ENCODE data around the gene INKA2. TPM values are rescaled to one million over a fixed set of nuclear protein-coding genes. Genes with fewer than 3 reads are reported as not detected.

The INKA2 gene
- total and polyA plus RNA-seq, 10 of the 15 experiments (the other 5 are each of a cell fraction or from before 2014, with no cell fraction given): 0.38 to 5.1 (median 1.3) TPM; not detected in 1

- Histone ChIP-seq H2AFZ (ENCODE audit: control insufficient read depth, low read depth, low read length) (peak overlapping the region; percentile 85), H3K9ac (ENCODE audit: control insufficient read depth, insufficient read depth, low read length) (no peak overlapping the region), H3K36me3 (ENCODE audit: control insufficient read depth in 2 of 2, insufficient read depth in 2 of 2, low read length in 1 of 2) (no peaks in the 10 kb centered on the region), H3K79me2 (ENCODE audit: control insufficient read depth, insufficient read depth, low read length) (no peaks in the 10 kb centered on the region), H4K20me1 (ENCODE audit: control insufficient read depth, insufficient read depth) (no peaks in the 10 kb centered on the region), H3K9me3 (replicated peaks; ENCODE audit: control insufficient read depth, insufficient read depth, low read length) (no peaks in the 10 kb centered on the region), H3K4me2 (ENCODE audit: control insufficient read depth, insufficient read depth) (peak overlapping the region; percentile 100), H3K27me3 (replicated peaks in 1 of 2; ENCODE audit: control insufficient read depth in 2 of 2, insufficient read depth in 2 of 2, low read length in 1 of 2) (peaks cover 0 to 8% of the 10 kb centered on the region in 2 experiments; a peak in 2 of 4 replicates), H3K27ac (ENCODE audit: control insufficient read depth, insufficient read depth) (no peak overlapping the region), H3K4me3 (peak overlapping the region; percentile 86), H3K4me1 (ENCODE audit: control insufficient read depth, insufficient read depth, low read length) (peaks cover 11% of the 10 kb centered on the region)
- ChIA-PET POLR2A (interaction anchor here (1.1 kb wide), 1 partner anchor 13 kb away, joined by 3 read pairs; no protein-coding TSS in a partner anchor), CTCF (interaction anchor here (1.0 to 12.7 kb wide), 7 partner anchors 9 to 232 kb away, joined by 4 to 135 read pairs (median 5); no protein-coding TSS in a partner anchor), RAD21 (ENCODE audit: unreplicated experiment) (interaction anchor here (1.5 to 3.9 kb wide), 5 partner anchors 11 to 233 kb away, joined by 5 to 26 read pairs (median 12); partner anchors contain the start of gene DDX20), SMC1A (ENCODE audit: uncharacterized antibody, unreplicated experiment) (interaction anchor here (0.9 to 4.8 kb wide), 5 partner anchors 11 to 232 kb away, joined by 3 to 31 read pairs (median 7); partner anchors contain the start of gene DDX20)
- DNase-seq (ENCODE audit: low read depth, low spot score) (no peak), ATAC-seq (peak; percentile 1; the same call in 2 of the 3 replicates), FAIRE-seq (peak; percentile 77)
- no peak for TF ChIP-seq POLR2AphosphoS2 (IDR thresholded peaks at IDR 0.05; ENCODE audit: low read depth, low read length)
- TF ChIP-seq ASH2L (IDR thresholded peaks at IDR 0.05; ENCODE audit: borderline replicate concordance, low read depth): no peak
- peak; percentile 44 for TF ChIP-seq HDAC6 (IDR thresholded peaks at IDR 0.05; ENCODE audit: unreplicated experiment)
- TF ChIP-seq SUZ12 (IDR thresholded peaks at IDR 0.05; ENCODE audit: unreplicated experiment): no peak
- no peak for TF ChIP-seq CUX1 (IDR thresholded peaks at IDR 0.05; ENCODE audit: insufficient replicate concordance, low read depth, low read length)
- TF ChIP-seq E2F8 (IDR thresholded peaks at IDR 0.05; ENCODE audit: low read depth, partially characterized antibody): no peak
- TF ChIP-seq MXI1 (IDR thresholded peaks at IDR 0.05; ENCODE audit: low read depth, low read length): no peak
- 8% methylated on average over 61 of the region's 63 CpGs for WGBS (ENCODE audit: insufficient coverage, insufficient replicate concordance, low lambda C conversion rate, missing lambda C conversion rate)
- in situ Hi-C loops (cut with MboI) (no loop called here), intact Hi-C loops (cut with micrococcal nuclease; ENCODE audit: unreplicated experiment) (loop anchor here (1.0 kb wide), 1 partner anchor 15 kb away; the partner anchor contains the start of gene DDX20)
- BruUV-seq (replicated peaks): no TSS peak
Observed at GRCh38 chr1:111739925-111740765, 950 bp upstream of the INKA2 start.
